Measurements from ENCODE around the gene ITPA. TPM values are rescaled to one million over a fixed set of nuclear protein-coding genes. Genes with fewer than 3 reads are reported as not detected.

ITPA gene
- total RNA-seq, 4 donors from 2014 or later: 58.3 to 81.3 (median 68.2) TPM

- WGBS, 2 donors: 91 to 93% methylated on average over 6 to 7 of the region's 7 CpGs
- H3K36me3 ChIP-seq: no peaks in the 10 kb centered on the region
- H3K27ac ChIP-seq: no peak overlapping the region
- H3K9me3 ChIP-seq: no peaks in the 10 kb centered on the region
- H3K4me3 ChIP-seq (replicated peaks in 1 of 3): no peak overlapping the region
- peaks cover 18 to 25% of the 10 kb centered on the region in 2 donors for H3K4me1 ChIP-seq
- DNase-seq: no peak
- intact Hi-C loops (cut with DNase I): no loop called here
- no peak for TF ChIP-seq POLR2A (IDR thresholded peaks at IDR 0.05)
- TF ChIP-seq CTCF (IDR thresholded peaks at IDR 0.05): no peak
- H3K27me3 ChIP-seq: no peaks in the 10 kb centered on the region
These were observed 40.3 kb upstream of the ITPA start for GRCh38 chr20:3168829-3169590.

GRCh38 chr20:3171391-3172125, 37.7 kb upstream of the ITPA start:
- H3K9me3 ChIP-seq: no peaks in the 10 kb centered on the region
- H3K27me3 ChIP-seq: no peaks in the 10 kb centered on the region
- intact Hi-C loops (cut with DNase I): no loop called here
- DNase-seq: no peak
- WGBS, 2 donors: 82 to 84% methylated on average over 14 of the region's 14 CpGs
- H3K4me3 ChIP-seq (replicated peaks in 1 of 3): no peak overlapping the region
- TF ChIP-seq POLR2A (IDR thresholded peaks at IDR 0.05): no peak
- TF ChIP-seq CTCF (IDR thresholded peaks at IDR 0.05): no peak
- H3K4me1 ChIP-seq: peaks cover 18 to 33% of the 10 kb centered on the region in 2 donors
- H3K27ac ChIP-seq: no peak overlapping the region
- H3K36me3 ChIP-seq: no peaks in the 10 kb centered on the region

- 47 to 49% methylated on average over 5 of the region's 5 CpGs for WGBS, 2 donors
- Histone ChIP-seq H3K9me3 (no peaks in the 10 kb centered on the region), H3K27ac (peak overlapping the region in 1 of 3 donors; percentile 46), H3K4me3 (replicated peaks in 1 of 3) (peak overlapping the region in 1 of 3 donors; percentile 93), H3K4me1 (peaks cover 18 to 35% of the 10 kb centered on the region in 2 donors), H3K36me3 (no peaks in the 10 kb centered on the region), H3K27me3 (no peaks in the 10 kb centered on the region)
- intact Hi-C loops (cut with DNase I): no loop called here
- DNase-seq: no peak
- TF ChIP-seq CTCF (IDR thresholded peaks at IDR 0.05) (no peak), POLR2A (IDR thresholded peaks at IDR 0.05) (no peak)
These were observed 37.0 kb upstream of the ITPA start for GRCh38 chr20:3172126-3172932.

GRCh38 chr20:3172933-3173609, 36.2 kb upstream of the ITPA start, which contains the start of gene LZTS3:
Gene LZTS3, minus strand, starts transcription at chr20:3173549. Its CDS starts 6,386 bp downstream, at chr20:3167163.
- Histone ChIP-seq H3K4me1 (peaks cover 13 to 31% of the 10 kb centered on the region in 2 donors), H3K27ac (peak within 1 kb of the TSS in 2 of 3 donors; percentile 70 to 86), H3K4me3 (replicated peaks in 1 of 3) (peak within 1 kb of the TSS; percentile 65 to 93 (median 91)), H3K36me3 (no peaks in the 10 kb centered on the region), H3K27me3 (no peaks in the 10 kb centered on the region), H3K9me3 (no peaks in the 10 kb centered on the region)
- TF ChIP-seq CTCF (IDR thresholded peaks at IDR 0.05) (no peak), POLR2A (IDR thresholded peaks at IDR 0.05) (peak in 1 of 2 donors; percentile 73)
- intact Hi-C loops (cut with DNase I): no loop called here
- WGBS, 2 donors: 0% methylated on average over 3 of the region's 62 CpGs; no CpG with 5 or more reads in 1 of the 2 donors
- DNase-seq: peak; percentile 75
